NCI-H2227 (cell line): ENCODE measurements around the gene TPR.

Source experiments
- DNase-seq: peaks from one replicate; lab custom pipeline; 2025; ENCODE audit not compliant: unreplicated experiment; lab: John Stamatoyannopoulos, UW

Gene TPR

GRCh38 chr1:186330758-186331157, 44.3 kb downstream of the TPR start:
- DNase-seq, result peak; percentile 3

GRCh38 chr1:186327331-186327730, 47.7 kb downstream of the TPR start:
- DNase-seq, result no peak

GRCh38 chr1:186326009-186326408, 49.0 kb downstream of the TPR start:
- DNase-seq, result no peak

GRCh38 chr1:186325239-186325638, 49.8 kb downstream of the TPR start:
- peak; percentile 3 for DNase-seq

GRCh38 chr1:186323865-186324264, 51.2 kb downstream of the TPR start:
- DNase-seq, result no peak

- DNase-seq, result no peak
These were observed 59.5 kb downstream of the TPR start for GRCh38 chr1:186315570-186315969.

- no peak for DNase-seq
These were observed 63.5 kb downstream of the TPR start for GRCh38 chr1:186311375-186312051.

- no peak for DNase-seq
These were observed 64.7 kb downstream of the TPR start for GRCh38 chr1:186310307-186310706.

- no peak for DNase-seq
These were observed 66.6 kb downstream of the TPR start for GRCh38 chr1:186308264-186309060.

- DNase-seq, result no peak
These were observed 67.6 kb downstream of the TPR start for GRCh38 chr1:186307445-186307844.

GRCh38 chr1:186306533-186306932, 68.5 kb downstream of the TPR start:
- no peak for DNase-seq

- DNase-seq, result peak; percentile 33
These were observed 69.8 kb downstream of the TPR start for GRCh38 chr1:186304982-186305949.

- DNase-seq, result no peak
These were observed 71.1 kb downstream of the TPR start for GRCh38 chr1:186303911-186304310.

GRCh38 chr1:186302381-186302920, 72.6 kb downstream of the TPR start:
- no peak for DNase-seq

GRCh38 chr1:186301448-186301847, 73.6 kb downstream of the TPR start:
- no peak for DNase-seq

- DNase-seq, result peak; percentile 7
These were observed 75.0 kb downstream of the TPR start for GRCh38 chr1:186300056-186300455.

- DNase-seq, result no peak
These were observed 75.5 kb downstream of the TPR start for GRCh38 chr1:186299570-186299969.

GRCh38 chr1:186298851-186299250, 76.2 kb downstream of the TPR start:
- no peak for DNase-seq

GRCh38 chr1:186297439-186298045, 77.5 kb downstream of the TPR start:
- DNase-seq, result no peak

GRCh38 chr1:186295980-186296379, 79.1 kb downstream of the TPR start, which contains the start of gene PRG4:
Gene PRG4 (plus strand): TSS chr1:186296279.
- no peak for DNase-seq

GRCh38 chr1:186292875-186293274, 82.2 kb downstream of the TPR start:
- DNase-seq, result no peak
